Esophagus squamous epithelium (tissue), 5 donors: Measurements from ENCODE around the gene DPY19L1. TPM values are rescaled to one million over a fixed set of nuclear protein-coding genes. Genes with fewer than 3 reads are reported as not detected.
"Not testable (repeated sequence)": the region's sequence is repeated elsewhere in the genome, so short reads cannot be mapped to it uniquely, and the experiment has no call there.

Experiments used
- DNase-seq: peaks from one replicate; lab custom pipeline; 2025; lab: John Stamatoyannopoulos, UW
- H3K27ac ChIP-seq, 4 donors: fragments of 200-600 bp; sonication (generic); one replicate each; pipeline ENCODE4 v1.5.1; 2016 to 2019; ENCODE audit warnings: mild to moderate bottlenecking in 1 of 4
- H3K27me3 ChIP-seq, 4 donors: fragments of 200-600 bp; sonication (generic); 1 replicate in 3 of 4; 2 replicates in 1 of 4; pipeline versions ENCODE4 v1.5.1 to v1.6.0; 2017 to 2021; ENCODE audit warnings: antibody characterized with exemption in 1 of 4
- H3K36me3 ChIP-seq, 3 donors: fragments of 200-600 bp; sonication (generic); one replicate each; pipeline ENCODE4 v1.5.1; 2016 to 2019
- H3K4me1 ChIP-seq, 3 donors: fragments of 200-600 bp; sonication (generic); one replicate each; pipeline ENCODE4 v1.5.1; 2017 to 2019
- H3K4me3 ChIP-seq, 4 donors: fragments of 200-600 bp; sonication (generic); 1 replicate in 3 of 4; 2 replicates in 1 of 4; pipeline ENCODE4 v1.5.1; 2016 to 2019; ENCODE audit warnings: mild to moderate bottlenecking in 2 of 4, moderate library complexity in 1 of 4
- H3K9me3 ChIP-seq, 3 donors: fragments of 200-600 bp; sonication (generic); one replicate each; pipeline ENCODE4 v1.5.1; 2016 to 2019
- CTCF ChIP-seq, 6 experiments: fragments of 450-650 bp in 4 of 6; fragments of 200-600 bp in 2 of 6; sonication (generic) in 2 of 6; IDR thresholded peaks; one replicate each; pipeline ENCODE4 v1.5.1; 2016 to 2019; ENCODE audit warnings: antibody characterized with exemption in 6 of 6, mild to moderate bottlenecking in 4 of 6, moderate library complexity in 4 of 6
- POLR2A ChIP-seq, 4 donors: fragments of 450-650 bp; IDR thresholded peaks; one replicate each; pipeline ENCODE4 v1.6.1; 2017; ENCODE audit warnings: antibody characterized with exemption in 4 of 4, mild to moderate bottlenecking in 4 of 4, moderate library complexity in 3 of 4
- WGBS, 2 donors: methylation state at CpG; one replicate each; pipeline ENCODE4 v1.1.5; 2018; 5-methylcytosine and 5-hydroxymethylcytosine counted together
- intact Hi-C: fragments of 100-400 bp; cut with DNase I; formaldehyde crosslinking; loops from one replicate; pipeline ENCODE4 v1.15.0; 2022
- total RNA-seq, 4 donors: library from RNA; depleted of rRNA; stranded (reverse); fragments of >200 nt; gene quantifications; one replicate each; pipeline ENCODE4 v1.1.0, GENCODE V29; 2016
- donor health status: DM: yes; HTN: yes; CAD: no.

DPY19L1 gene
- total RNA-seq, 4 donors from 2014 or later, result 3.0 to 27.1 (median 9.1) TPM

- H3K4me3 ChIP-seq, result no peak overlapping the region
- 51 to 52% methylated on average over 5 of the region's 5 CpGs for WGBS, 2 donors
- intact Hi-C loops, result no loop called here
- no peak for DNase-seq
- TF ChIP-seq CTCF (IDR thresholded peaks at IDR 0.05) (peak in 3 of 6 experiments; percentile 19 to 52 (median 34)), POLR2A (IDR thresholded peaks at IDR 0.05) (no peak)
- H3K36me3 ChIP-seq, result peaks cover 0 to 8% (median 4%) of the 10 kb centered on the region in 3 donors
- H3K9me3 ChIP-seq, result no peaks in the 10 kb centered on the region
- H3K27me3 ChIP-seq, result no peaks in the 10 kb centered on the region
- H3K4me1 ChIP-seq, result no peaks in the 10 kb centered on the region
- no peak overlapping the region for H3K27ac ChIP-seq
Measured at GRCh38 chr7:34928052-34928451, 109.2 kb downstream of the DPY19L1 start.

- H3K36me3 ChIP-seq, H3K4me1 ChIP-seq, H3K4me3 ChIP-seq, H3K27me3 ChIP-seq, H3K27ac ChIP-seq, intact Hi-C loops, H3K9me3 ChIP-seq, DNase-seq: not testable (repeated sequence)
- WGBS, 2 donors, result no CpG with 5 or more reads among the region's 4 CpGs
Measured at GRCh38 chr7:34920470-34920869, 116.8 kb downstream of the DPY19L1 start.

GRCh38 chr7:34919038-34919437, 118.2 kb downstream of the DPY19L1 start:
- H3K4me3 ChIP-seq, intact Hi-C loops, H3K27me3 ChIP-seq, DNase-seq, H3K27ac ChIP-seq, H3K4me1 ChIP-seq, H3K9me3 ChIP-seq, H3K36me3 ChIP-seq: not testable (repeated sequence)
- 40 to 71% methylated on average over 2 of the region's 2 CpGs for WGBS, 2 donors

- H3K27ac ChIP-seq, H3K27me3 ChIP-seq, DNase-seq, H3K9me3 ChIP-seq, H3K4me3 ChIP-seq, intact Hi-C loops, H3K36me3 ChIP-seq, H3K4me1 ChIP-seq: not testable (repeated sequence)
- 12 to 27% methylated on average over 3 to 5 of the region's 6 CpGs for WGBS, 2 donors
Measured at GRCh38 chr7:34918198-34918861, 119.0 kb downstream of the DPY19L1 start.

- WGBS, 2 donors, result 79 to 83% methylated on average over 2 of the region's 4 CpGs
- H3K27me3 ChIP-seq, H3K4me1 ChIP-seq, intact Hi-C loops, H3K9me3 ChIP-seq, DNase-seq, H3K27ac ChIP-seq, H3K4me3 ChIP-seq, H3K36me3 ChIP-seq: not testable (repeated sequence)
Measured at GRCh38 chr7:34917515-34917914, 119.8 kb downstream of the DPY19L1 start.

- Histone ChIP-seq H3K4me1 (no peaks in the 10 kb centered on the region), H3K27ac (no peak overlapping the region), H3K9me3 (peaks cover 0 to 7% (median 0%) of the 10 kb centered on the region in 3 donors), H3K27me3 (no peaks in the 10 kb centered on the region), H3K36me3 (no peaks in the 10 kb centered on the region), H3K4me3 (no peak overlapping the region)
- WGBS, 2 donors, result 89 to 92% methylated on average over 2 of the region's 2 CpGs
- no peak for DNase-seq
- intact Hi-C loops, result no loop called here
- TF ChIP-seq CTCF (IDR thresholded peaks at IDR 0.05), result no peak
- TF ChIP-seq POLR2A (IDR thresholded peaks at IDR 0.05), result no peak
Measured at GRCh38 chr7:34916267-34916666, 121.0 kb downstream of the DPY19L1 start.

GRCh38 chr7:34912236-34912635, 125.0 kb downstream of the DPY19L1 start:
- Histone ChIP-seq H3K27ac (no peak overlapping the region), H3K9me3 (peaks cover 0 to 7% (median 0%) of the 10 kb centered on the region in 3 donors), H3K27me3 (no peaks in the 10 kb centered on the region), H3K4me1 (no peaks in the 10 kb centered on the region), H3K4me3 (no peak overlapping the region), H3K36me3 (no peaks in the 10 kb centered on the region)
- TF ChIP-seq POLR2A (IDR thresholded peaks at IDR 0.05) (no peak), CTCF (IDR thresholded peaks at IDR 0.05) (no peak)
- WGBS, 2 donors, result 94 to 96% methylated on average over 2 of the region's 2 CpGs
- intact Hi-C loops, result no loop called here
- DNase-seq, result no peak

- intact Hi-C loops, DNase-seq: not testable (repeated sequence)
Measured at GRCh38 chr7:34906266-34906850, 130.9 kb downstream of the DPY19L1 start.

More at GRCh38 chr7:34906266-34906850, 130.9 kb downstream of the DPY19L1 start:
- H3K4me3 ChIP-seq, result peak overlapping the region; percentile 12 to 50 (median 31)
- H3K27ac ChIP-seq, H3K4me1 ChIP-seq, H3K27me3 ChIP-seq, H3K36me3 ChIP-seq, H3K9me3 ChIP-seq: not testable (repeated sequence)
- WGBS, 2 donors, result 44 to 46% methylated on average over 10 to 14 of the region's 30 CpGs
